Measurements from ENCODE around the gene RNF151. TPM values are rescaled to one million over a fixed set of nuclear protein-coding genes. Genes with fewer than 3 reads are reported as not detected.

Gene RNF151
- total and polyA plus RNA-seq, 10 donors, result 0.16 to 0.26 (median 0.17) TPM; not detected in 7

DNA sequence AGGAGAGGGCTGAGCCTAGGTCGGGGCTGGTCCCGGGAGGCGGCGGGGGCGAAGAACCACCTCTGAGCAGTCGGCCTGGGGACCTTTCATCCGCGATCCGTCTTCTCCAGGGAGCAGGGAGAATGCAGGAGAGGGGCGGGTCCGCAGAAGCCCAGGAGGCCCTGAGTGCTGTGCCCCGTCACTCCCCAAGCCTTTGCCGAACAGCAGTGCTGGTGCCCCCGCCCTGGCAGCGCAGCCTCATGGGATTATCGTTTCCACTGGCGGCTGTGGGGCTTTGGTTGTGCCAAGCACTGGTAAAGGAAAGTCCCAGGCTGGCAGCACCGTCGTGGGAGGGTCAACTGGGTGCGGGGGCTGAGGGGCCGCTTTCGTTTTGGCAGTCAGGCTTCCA is 5.8 kb downstream of the RNF151 start:
- intact Hi-C loops (cut with DNase I; ENCODE audit: low total_unique reads), result no loop called here
- Histone ChIP-seq H3K27ac (peak overlapping the region in 5 of 8 donors; percentile 92 to 98 (median 95)), H3K4me1 (peaks cover 18 to 37% (median 33%) of the 10 kb centered on the region in 6 donors), H3K27me3 (replicated peaks in 1 of 7) (peaks cover 0 to 40% (median under 1%) of the 10 kb centered on the region in 7 donors), H3K9me3 (no peaks in the 10 kb centered on the region), H3K36me3 (peaks cover 15 to 41% (median 36%) of the 10 kb centered on the region in 6 donors), H3K4me3 (peak overlapping the region; percentile 89 to 99 (median 96))
- no peak for DNase-seq
- TF ChIP-seq, protein P1, sequence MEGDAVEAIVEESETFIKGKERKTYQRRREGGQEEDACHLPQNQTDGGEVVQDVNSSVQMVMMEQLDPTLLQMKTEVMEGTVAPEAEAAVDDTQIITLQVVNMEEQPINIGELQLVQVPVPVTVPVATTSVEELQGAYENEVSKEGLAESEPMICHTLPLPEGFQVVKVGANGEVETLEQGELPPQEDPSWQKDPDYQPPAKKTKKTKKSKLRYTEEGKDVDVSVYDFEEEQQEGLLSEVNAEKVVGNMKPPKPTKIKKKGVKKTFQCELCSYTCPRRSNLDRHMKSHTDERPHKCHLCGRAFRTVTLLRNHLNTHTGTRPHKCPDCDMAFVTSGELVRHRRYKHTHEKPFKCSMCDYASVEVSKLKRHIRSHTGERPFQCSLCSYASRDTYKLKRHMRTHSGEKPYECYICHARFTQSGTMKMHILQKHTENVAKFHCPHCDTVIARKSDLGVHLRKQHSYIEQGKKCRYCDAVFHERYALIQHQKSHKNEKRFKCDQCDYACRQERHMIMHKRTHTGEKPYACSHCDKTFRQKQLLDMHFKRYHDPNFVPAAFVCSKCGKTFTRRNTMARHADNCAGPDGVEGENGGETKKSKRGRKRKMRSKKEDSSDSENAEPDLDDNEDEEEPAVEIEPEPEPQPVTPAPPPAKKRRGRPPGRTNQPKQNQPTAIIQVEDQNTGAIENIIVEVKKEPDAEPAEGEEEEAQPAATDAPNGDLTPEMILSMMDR (IDR thresholded peaks at IDR 0.05 in 8 of 11, conservative IDR thresholded peaks at IDR 0.05 in 3 of 11), result no peak
- no peak for TF ChIP-seq POLR2AphosphoS5 (IDR thresholded peaks at IDR 0.05)
- no peak for TF ChIP-seq POLR2A (IDR thresholded peaks at IDR 0.05)
- WGBS, 5 donors, result 1 to 5% (median 4%) methylated on average over 14 to 22 of the region's 22 CpGs

DNA sequence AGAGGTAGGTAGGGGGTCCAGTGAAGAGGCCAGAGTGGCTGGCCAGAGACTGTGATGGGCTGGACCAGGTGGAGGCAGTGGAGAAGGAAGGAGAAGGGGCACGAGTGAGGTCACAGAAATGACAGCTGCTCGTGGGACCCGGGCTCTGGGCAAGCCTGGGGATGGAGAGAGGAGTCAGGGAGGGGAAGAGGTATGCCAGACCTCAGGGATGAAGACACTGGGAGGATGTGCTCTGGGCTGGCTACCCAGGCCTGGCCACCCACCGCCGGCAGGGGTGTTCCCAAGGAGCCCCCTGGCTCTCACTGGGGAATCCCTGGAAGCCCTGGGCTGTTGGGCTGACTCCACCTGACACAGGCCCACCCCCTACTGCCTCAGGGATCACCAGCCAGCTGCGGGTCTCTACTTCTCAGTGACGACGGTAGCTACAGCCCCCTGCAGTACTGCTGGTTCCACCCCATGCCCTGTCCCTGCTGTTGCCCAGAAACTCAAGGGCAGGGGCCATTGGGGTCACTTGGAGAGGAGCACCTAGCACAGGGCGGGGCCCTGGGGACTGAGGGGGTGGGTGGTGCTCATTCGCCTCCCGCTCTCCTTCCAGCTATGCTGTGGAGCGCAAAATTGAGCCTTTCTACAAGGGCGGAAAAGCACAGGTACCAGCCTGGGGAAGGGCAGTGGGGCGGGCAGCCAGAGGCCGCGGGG is 7.0 kb downstream of the RNF151 start:
- Histone ChIP-seq H3K27ac (no peak overlapping the region), H3K27me3 (replicated peaks in 1 of 7) (peaks cover 0 to 51% (median 12%) of the 10 kb centered on the region in 7 donors), H3K9me3 (no peaks in the 10 kb centered on the region), H3K4me1 (peaks cover 18 to 40% (median 33%) of the 10 kb centered on the region in 6 donors), H3K4me3 (no peak overlapping the region), H3K36me3 (peaks cover 23 to 53% (median 47%) of the 10 kb centered on the region in 6 donors)
- no peak for TF ChIP-seq POLR2A (IDR thresholded peaks at IDR 0.05)
- TF ChIP-seq POLR2AphosphoS5 (IDR thresholded peaks at IDR 0.05), result no peak
- TF ChIP-seq, protein P1 (IDR thresholded peaks at IDR 0.05 in 8 of 11, conservative IDR thresholded peaks at IDR 0.05 in 3 of 11), result no peak
- intact Hi-C loops (cut with DNase I; ENCODE audit: low total_unique reads), result no loop called here
- DNase-seq, result no peak
- WGBS, 5 donors, result 86 to 94% (median 88%) methylated on average over 7 to 16 of the region's 16 CpGs

- Histone ChIP-seq H3K4me1 (peaks cover 18 to 48% (median 35%) of the 10 kb centered on the region in 6 donors), H3K4me3 (no peak overlapping the region), H3K9me3 (no peaks in the 10 kb centered on the region), H3K27ac (no peak overlapping the region), H3K36me3 (peaks cover 23 to 61% (median 52%) of the 10 kb centered on the region in 6 donors), H3K27me3 (replicated peaks in 1 of 7) (peaks cover 0 to 59% (median 20%) of the 10 kb centered on the region in 7 donors)
- TF ChIP-seq POLR2AphosphoS5 (IDR thresholded peaks at IDR 0.05) (no peak), POLR2A (IDR thresholded peaks at IDR 0.05) (no peak)
- TF ChIP-seq, protein P1 (IDR thresholded peaks at IDR 0.05 in 8 of 11, conservative IDR thresholded peaks at IDR 0.05 in 3 of 11), result no peak
- 92 to 96% (median 95%) methylated on average over 24 to 42 of the region's 42 CpGs for WGBS, 5 donors
- no peak for DNase-seq
- intact Hi-C loops (cut with DNase I; ENCODE audit: low total_unique reads), result no loop called here
Observed at GRCh38 chr16:1974157-1975070, 7.8 kb downstream of the RNF151 start.

Data from spleen (tissue), 11 donors.